Keratinocyte (primary cell): ENCODE measurements around the gene TANK. TPM values are rescaled to one million over a fixed set of nuclear protein-coding genes. Genes with fewer than 3 reads are reported as not detected.

Source experiments
- DNase-seq: peaks from one replicate; pipeline ENCODE4 v3.0.0-alpha.2; 2011; ENCODE audit warnings: low read depth, missing footprints, low spot score
- FAIRE-seq: peaks from 2 replicates; lab custom pipeline; 2011; peaks lifted over from hg19 to GRCh38; lab: Jason Lieb, UNC
- H2AFZ ChIP-seq: 2 replicates; pipeline ENCODE4 v1.6.0; 2012; ENCODE audit warnings: low read length, control low read depth, inconsistent platforms; ENCODE audit not compliant: control insufficient read depth
- H3K27ac ChIP-seq: 2 replicates; pipeline ENCODE4 v1.5.1; 2011; ENCODE audit warnings: low read length; ENCODE audit not compliant: control insufficient read depth, insufficient read depth
- H3K27me3 ChIP-seq: 3 replicates; pipeline ENCODE4 v1.6.0; 2011; ENCODE audit warnings: low read length; ENCODE audit not compliant: control insufficient read depth, insufficient read depth; ENCODE audit errors: extremely low read depth
- H3K36me3 ChIP-seq, 2 experiments: 2 replicates in 1 of 2; 3 replicates in 1 of 2; pipeline ENCODE4 v1.5.1; 2011; ENCODE audit warnings: low read length in 2 of 2, mild to moderate bottlenecking in 1 of 2; ENCODE audit not compliant: control insufficient read depth in 2 of 2, insufficient read depth in 2 of 2; ENCODE audit errors: extremely low read depth in 1 of 2
- H3K4me1 ChIP-seq: 3 replicates; pipeline ENCODE4 v1.5.1; 2011; ENCODE audit warnings: low read length; ENCODE audit not compliant: control insufficient read depth, insufficient read depth; ENCODE audit errors: extremely low read depth
- H3K4me2 ChIP-seq: 3 replicates; pipeline ENCODE4 v1.6.0; 2011; ENCODE audit warnings: low read depth, low read length; ENCODE audit not compliant: control insufficient read depth, insufficient read depth; ENCODE audit errors: extremely low read depth
- H3K4me3 ChIP-seq, 3 experiments: fragments of 200-600 bp in 1 of 3; sonication (generic) in 1 of 3; 2 replicates in 2 of 3; 3 replicates in 1 of 3; pipeline ENCODE4 v1.5.1; 2011 to 2016; ENCODE audit warnings: low read length in 3 of 3, mild to moderate bottlenecking in 3 of 3, control low read depth in 2 of 3, inconsistent platforms in 1 of 3, low read depth in 1 of 3, mixed read lengths in 1 of 3, mixed run types in 1 of 3, moderate library complexity in 1 of 3; ENCODE audit not compliant: control insufficient read depth in 2 of 3, insufficient read depth in 2 of 3; ENCODE audit errors: extremely low read depth in 1 of 3
- H3K79me2 ChIP-seq: 2 replicates; pipeline ENCODE4 v1.6.0; 2012; ENCODE audit warnings: low read length; ENCODE audit not compliant: control insufficient read depth, insufficient read depth
- H3K9ac ChIP-seq: 3 replicates; pipeline ENCODE4 v1.6.0; 2011; ENCODE audit warnings: low read length; ENCODE audit not compliant: control insufficient read depth, insufficient read depth; ENCODE audit errors: extremely low read depth
- H3K9me1 ChIP-seq: 3 replicates; pipeline ENCODE4 v1.6.0; 2011; ENCODE audit warnings: low read length; ENCODE audit not compliant: control insufficient read depth, insufficient read depth; ENCODE audit errors: extremely low read depth
- H3K9me3 ChIP-seq: 2 replicates; pipeline ENCODE4 v1.5.1; 2012; ENCODE audit warnings: low read depth, low read length; ENCODE audit not compliant: control insufficient read depth
- H4K20me1 ChIP-seq: 3 replicates; pipeline ENCODE4 v1.6.0; 2011; ENCODE audit warnings: low read length; ENCODE audit not compliant: control insufficient read depth, insufficient read depth; ENCODE audit errors: extremely low read depth
- CTCF ChIP-seq, 3 experiments: IDR thresholded peaks in 1 of 3; conservative IDR thresholded peaks in 1 of 3; optimal IDR thresholded peaks in 1 of 3; 2 replicates in 2 of 3; 3 replicates in 1 of 3; pipeline versions ENCODE3 to v1.5.1; 2011; ENCODE audit warnings: low read length in 3 of 3, mild to moderate bottlenecking in 3 of 3, moderate library complexity in 2 of 3, control low read depth in 1 of 3, inconsistent platforms in 1 of 3; ENCODE audit not compliant: insufficient read depth in 2 of 3; ENCODE audit errors: extremely low read depth in 1 of 3
- EZH2 ChIP-seq: IDR thresholded peaks from one replicate; pipeline ENCODE4 v1.6.1; 2012; ENCODE audit warnings: inconsistent platforms, mild to moderate bottlenecking, low read length, moderate library complexity
- dilution Hi-C: fragments of 300-500 bp; cut with MboI; formaldehyde crosslinking; loops from one replicate; pipeline ENCODE4 v1.7.0; 2020; ENCODE audit warnings: low sequenced_read_pairs; ENCODE audit not compliant: extremely low pct_ligation_motif_present
- polyA plus RNA-seq, 5 experiments: library from polyadenylated mRNA; depleted of rRNA in 3 of 5; stranded (reverse) in 3 of 5; stranded (forward) in 1 of 5; unstranded in 1 of 5; fragments of >200 nt; gene quantifications; 1 replicate in 1 of 5; 2 replicates in 3 of 5; 3 replicates in 1 of 5; pipeline versions ENCODE4 v1.2.1 to v1.2.3, GENCODE V29; 2011 to 2012; ENCODE audit warnings: missing spikeins in 2 of 5, low read depth in 1 of 5, low replicate concordance in 1 of 5

TANK gene
- polyA plus RNA-seq, 1 donor (not counting 4 experiments of a cell fraction or from before 2014, with no cell fraction given) = 47.2 TPM

GRCh38 chr2:161169335-161169734 lies 9.1 kb downstream of the TANK start:
- Histone ChIP-seq H3K79me2 (peaks cover 31% of the 10 kb centered on the region), H3K27ac (no peak overlapping the region), H3K4me3 (no peak overlapping the region), H3K36me3 (peaks cover 5 to 14% of the 10 kb centered on the region in 2 experiments), H3K4me1 (peaks cover 36% of the 10 kb centered on the region), H3K9ac (no peak overlapping the region), H3K4me2 (no peak overlapping the region), H3K9me1 (no peaks in the 10 kb centered on the region), H4K20me1 (no peaks in the 10 kb centered on the region), H2AFZ (no peak overlapping the region), H3K27me3 (no peaks in the 10 kb centered on the region), H3K9me3 (no peaks in the 10 kb centered on the region)
- no peak for DNase-seq
- TF ChIP-seq CTCF (optimal IDR thresholded peaks at IDR 0.05 in 1 of 3, IDR thresholded peaks at IDR 0.05 in 1 of 3, conservative IDR thresholded peaks at IDR 0.05 in 1 of 3; ENCODE audit: extremely low read depth in 1 of 3, insufficient read depth in 2 of 3, low read length in 3 of 3) (no peak), EZH2 (no peak)
- no peak for FAIRE-seq
- dilution Hi-C loops = no loop called here

- H4K20me1 ChIP-seq = no peaks in the 10 kb centered on the region
- H3K27ac ChIP-seq = no peak overlapping the region
- no peak overlapping the region for H2AFZ ChIP-seq
- H3K79me2 ChIP-seq = peaks cover 29% of the 10 kb centered on the region
- DNase-seq (no peak), FAIRE-seq (no peak)
- no peaks in the 10 kb centered on the region for H3K9me1 ChIP-seq
- no peak overlapping the region for H3K9ac ChIP-seq
- TF ChIP-seq EZH2 (no peak), CTCF (optimal IDR thresholded peaks at IDR 0.05 in 1 of 3, IDR thresholded peaks at IDR 0.05 in 1 of 3, conservative IDR thresholded peaks at IDR 0.05 in 1 of 3; ENCODE audit: extremely low read depth in 1 of 3, insufficient read depth in 2 of 3, low read length in 3 of 3) (no peak)
- dilution Hi-C loops = no loop called here
- no peaks in the 10 kb centered on the region for H3K9me3 ChIP-seq
- H3K27me3 ChIP-seq = no peaks in the 10 kb centered on the region
- H3K4me1 ChIP-seq = peaks cover 29% of the 10 kb centered on the region
- H3K36me3 ChIP-seq = peaks cover 5 to 14% of the 10 kb centered on the region in 2 experiments
- no peak overlapping the region for H3K4me2 ChIP-seq
- no peak overlapping the region for H3K4me3 ChIP-seq
Measured at GRCh38 chr2:161170377-161170776, 10.1 kb downstream of the TANK start.
